Measurements from ENCODE around the gene SLC22A7. TPM values are rescaled to one million over a fixed set of nuclear protein-coding genes. Genes with fewer than 3 reads are reported as not detected.
"Not testable (repeated sequence)": the region's sequence is repeated elsewhere in the genome, so short reads cannot be mapped to it uniquely, and the experiment has no call there.

Gene SLC22A7
- total and polyA plus RNA-seq, 4 experiments from 2014 or later = not detected

DNA sequence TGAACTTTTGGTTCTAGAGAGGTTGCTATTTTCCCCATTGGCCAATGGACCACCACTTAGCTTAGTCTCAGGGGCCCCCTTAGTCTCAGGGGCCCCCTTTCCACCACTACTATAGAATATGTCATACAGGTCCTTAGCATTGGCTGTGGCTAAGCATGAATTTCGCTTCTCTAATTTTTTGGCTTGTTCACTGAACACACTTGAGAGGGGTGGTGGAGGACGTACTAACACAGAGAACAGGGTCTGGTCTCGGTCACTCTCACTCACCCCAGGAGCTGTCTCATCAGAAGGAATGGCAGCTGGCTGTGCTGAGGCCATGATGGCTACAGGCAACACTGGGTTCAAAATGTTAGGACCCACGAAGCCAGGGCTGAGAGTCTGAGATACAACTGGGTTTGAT, 41.1 kb downstream of the SLC22A7 start:
- H3K4me3 Mint-ChIP-seq = no peak overlapping the region
- no peaks in the 10 kb centered on the region for H3K9me3 Mint-ChIP-seq
- intact Hi-C loops (cut with micrococcal nuclease) = no loop called here
- H3K27ac ChIP-seq (ENCODE audit: low read depth, low read length) = no peak overlapping the region
- no peaks in the 10 kb centered on the region for H3K27me3 ChIP-seq (ENCODE audit: insufficient read depth, low read length)
- H3K4me1 Mint-ChIP-seq = peaks cover 4 to 15% (median 5%) of the 10 kb centered on the region in 4 donors
- no peak for DNase-seq
- H3K4me1 ChIP-seq (ENCODE audit: insufficient read depth, low read length) = no peaks in the 10 kb centered on the region
- H3K27me3 Mint-ChIP-seq = no peaks in the 10 kb centered on the region
- peaks cover 56 to 73% of the 10 kb centered on the region in 2 donors for H3K36me3 Mint-ChIP-seq
- CTCF ChIA-PET (ENCODE audit: partially characterized antibody) = interaction anchor here (1.1 to 1.6 kb wide), 2 partner anchors 30 to 110 kb away, joined by 3 to 9 read pairs; partner anchors contain the start of genes CRIP3 and DNPH1
- H3K36me3 ChIP-seq (ENCODE audit: insufficient read depth, low read length) = peaks cover 40% of the 10 kb centered on the region
- POLR2A ChIA-PET (ENCODE audit: partially characterized antibody) = interaction anchor here (2.3 kb wide), 1 partner anchor 30 kb away, joined by 9 read pairs; the partner anchor contains the start of gene ZNF318
- no peak overlapping the region for H3K4me3 ChIP-seq (ENCODE audit: low read length in 2 of 2)
- no peaks in the 10 kb centered on the region for H3K9me3 ChIP-seq (ENCODE audit: control insufficient read depth in 1 of 2, low read length in 2 of 2)
- H3K27ac Mint-ChIP-seq = peak overlapping the region in 1 of 7 donors; percentile 47

DNA sequence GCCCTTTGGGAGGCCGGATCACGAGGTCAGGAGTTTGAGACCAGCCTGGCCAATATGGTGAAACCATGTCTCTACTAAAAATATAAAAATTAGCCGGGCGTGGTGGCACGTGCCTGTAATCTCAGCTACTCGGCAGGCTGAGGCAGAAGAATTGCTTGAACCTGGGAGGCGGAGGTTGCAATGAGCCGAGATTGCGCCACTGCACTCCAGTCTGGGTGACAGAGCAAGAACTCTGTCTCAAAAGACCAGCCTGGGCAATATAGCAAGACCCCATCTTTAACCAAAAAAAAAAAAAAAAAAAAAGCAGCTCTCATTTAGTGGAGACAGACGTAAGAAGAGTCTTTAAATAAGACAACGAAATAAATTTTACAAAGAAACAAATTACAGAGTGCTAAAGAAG, 48.2 kb downstream of the SLC22A7 start:
- peaks cover 52% of the 10 kb centered on the region for H3K36me3 ChIP-seq (ENCODE audit: insufficient read depth, low read length)
- H3K27ac Mint-ChIP-seq; H3K9me3 Mint-ChIP-seq; H3K27me3 ChIP-seq (ENCODE audit: insufficient read depth, low read length); H3K27me3 Mint-ChIP-seq; H3K9me3 ChIP-seq (ENCODE audit: control insufficient read depth in 1 of 2, low read length in 2 of 2); H3K4me3 ChIP-seq (ENCODE audit: low read length in 2 of 2); H3K4me1 Mint-ChIP-seq; H3K4me3 Mint-ChIP-seq; intact Hi-C loops (cut with micrococcal nuclease); DNase-seq; H3K4me1 ChIP-seq (ENCODE audit: insufficient read depth, low read length); H3K27ac ChIP-seq (ENCODE audit: low read depth, low read length): not testable (repeated sequence)
- peaks cover 37 to 51% of the 10 kb centered on the region in 2 donors for H3K36me3 Mint-ChIP-seq
- ChIA-PET POLR2A (ENCODE audit: partially characterized antibody) (interaction anchor here (0.5 kb wide), 1 partner anchor 436 kb away, joined by 3 read pairs; no protein-coding TSS in a partner anchor), CTCF (ENCODE audit: partially characterized antibody) (interaction anchor here (1.7 kb wide), 1 partner anchor 52 kb away, joined by 3 read pairs; no protein-coding TSS in a partner anchor)

DNA sequence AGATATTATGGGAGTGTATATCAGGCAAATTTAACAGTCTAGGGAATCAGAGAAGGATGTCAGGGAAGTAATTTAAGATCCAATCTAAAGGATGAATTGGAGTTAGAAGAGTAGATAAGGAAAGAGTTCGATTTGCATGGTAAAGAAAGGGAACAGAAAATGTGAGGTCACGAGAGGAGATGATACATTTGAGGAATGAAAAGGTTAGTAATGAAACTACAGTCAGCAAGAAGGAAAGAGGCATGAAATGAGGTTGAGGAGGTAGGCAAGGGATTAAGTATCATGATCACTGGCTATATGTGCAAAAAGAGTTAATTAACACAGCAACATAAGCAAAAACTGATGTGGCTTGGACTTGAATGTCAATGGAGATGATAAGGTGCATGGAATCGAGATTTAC, 49.0 kb downstream of the SLC22A7 start:
- H3K27ac ChIP-seq (ENCODE audit: low read depth, low read length) = no peak overlapping the region
- H3K9me3 Mint-ChIP-seq = no peaks in the 10 kb centered on the region
- H3K4me3 ChIP-seq (ENCODE audit: low read length in 2 of 2) = no peak overlapping the region
- H3K4me1 Mint-ChIP-seq = peaks cover 0 to 4% (median 3%) of the 10 kb centered on the region in 4 donors
- POLR2A ChIA-PET (ENCODE audit: partially characterized antibody) = no interaction called here
- no peaks in the 10 kb centered on the region for H3K9me3 ChIP-seq (ENCODE audit: control insufficient read depth in 1 of 2, low read length in 2 of 2)
- peaks cover 45% of the 10 kb centered on the region for H3K36me3 ChIP-seq (ENCODE audit: insufficient read depth, low read length)
- intact Hi-C loops (cut with micrococcal nuclease) = no loop called here
- no peaks in the 10 kb centered on the region for H3K27me3 Mint-ChIP-seq
- no peak overlapping the region for H3K4me3 Mint-ChIP-seq
- H3K27ac Mint-ChIP-seq = no peak overlapping the region
- H3K36me3 Mint-ChIP-seq = peaks cover 40 to 47% of the 10 kb centered on the region in 2 donors
- no peaks in the 10 kb centered on the region for H3K4me1 ChIP-seq (ENCODE audit: insufficient read depth, low read length)
- no peak for DNase-seq
- H3K27me3 ChIP-seq (ENCODE audit: insufficient read depth, low read length) = no peaks in the 10 kb centered on the region
- CTCF ChIA-PET (ENCODE audit: partially characterized antibody) = no interaction called here

DNA sequence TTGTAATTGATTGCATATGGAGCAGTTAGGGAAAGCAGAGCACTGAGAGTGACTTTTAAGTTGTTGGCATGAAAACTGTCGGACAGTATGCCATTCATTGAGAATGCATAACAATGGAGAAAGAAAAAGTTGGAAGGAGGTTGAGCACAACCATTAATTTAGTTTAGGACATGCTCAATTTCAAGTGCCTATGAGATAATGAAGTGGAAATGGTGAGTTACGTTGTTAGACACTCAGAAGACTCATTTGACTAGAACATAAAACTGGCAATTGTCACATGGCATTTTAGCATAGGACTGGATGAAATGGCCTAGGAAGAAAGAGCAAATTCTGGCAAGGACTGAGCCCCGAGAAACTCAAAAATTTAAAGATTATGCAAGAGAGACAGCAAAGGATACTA, 49.4 kb downstream of the SLC22A7 start:
- H3K4me3 ChIP-seq (ENCODE audit: low read length in 2 of 2) = no peak overlapping the region
- H3K9me3 ChIP-seq (ENCODE audit: control insufficient read depth in 1 of 2, low read length in 2 of 2) = no peaks in the 10 kb centered on the region
- H3K27me3 Mint-ChIP-seq = no peaks in the 10 kb centered on the region
- H3K9me3 Mint-ChIP-seq = no peaks in the 10 kb centered on the region
- CTCF ChIA-PET (ENCODE audit: partially characterized antibody) = no interaction called here
- no peaks in the 10 kb centered on the region for H3K4me1 ChIP-seq (ENCODE audit: insufficient read depth, low read length)
- H3K27ac ChIP-seq (ENCODE audit: low read depth, low read length) = no peak overlapping the region
- no peak for DNase-seq
- peaks cover 0 to 7% (median 4%) of the 10 kb centered on the region in 4 donors for H3K4me1 Mint-ChIP-seq
- intact Hi-C loops (cut with micrococcal nuclease) = no loop called here
- H3K36me3 Mint-ChIP-seq = peaks cover 40 to 47% of the 10 kb centered on the region in 2 donors
- H3K36me3 ChIP-seq (ENCODE audit: insufficient read depth, low read length) = peaks cover 40% of the 10 kb centered on the region
- no peak overlapping the region for H3K4me3 Mint-ChIP-seq
- POLR2A ChIA-PET (ENCODE audit: partially characterized antibody) = no interaction called here
- H3K27ac Mint-ChIP-seq = no peak overlapping the region
- no peaks in the 10 kb centered on the region for H3K27me3 ChIP-seq (ENCODE audit: insufficient read depth, low read length)

DNA sequence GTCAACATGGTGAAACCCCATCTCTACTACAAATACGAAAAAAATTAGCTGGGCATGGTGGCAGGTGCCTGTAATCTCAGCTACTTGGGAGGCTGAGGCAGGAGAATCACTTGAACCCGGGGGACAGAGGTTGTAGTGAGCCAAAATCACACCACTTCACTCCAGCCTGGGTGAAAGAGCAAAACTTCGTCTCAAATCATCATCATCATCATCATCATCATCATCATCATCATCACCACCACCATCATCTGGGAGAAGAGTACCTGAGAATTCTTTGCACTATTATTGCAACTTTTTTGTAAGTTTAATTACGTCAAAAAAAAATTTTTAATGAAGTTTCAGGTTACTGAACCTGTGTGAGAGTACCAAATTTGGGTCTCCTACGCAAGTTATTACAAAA, 53.9 kb downstream of the SLC22A7 start:
- H3K4me3 Mint-ChIP-seq; H3K4me3 ChIP-seq (ENCODE audit: low read length in 2 of 2); H3K9me3 Mint-ChIP-seq; H3K27ac Mint-ChIP-seq; CTCF ChIA-PET (ENCODE audit: partially characterized antibody); H3K27me3 ChIP-seq (ENCODE audit: insufficient read depth, low read length); H3K27ac ChIP-seq (ENCODE audit: low read depth, low read length); DNase-seq; intact Hi-C loops (cut with micrococcal nuclease); H3K4me1 Mint-ChIP-seq; H3K27me3 Mint-ChIP-seq; H3K9me3 ChIP-seq (ENCODE audit: control insufficient read depth in 1 of 2, low read length in 2 of 2); H3K4me1 ChIP-seq (ENCODE audit: insufficient read depth, low read length): not testable (repeated sequence)
- peaks cover 46 to 52% of the 10 kb centered on the region in 2 donors for H3K36me3 Mint-ChIP-seq
- POLR2A ChIA-PET (ENCODE audit: partially characterized antibody) = interaction anchor here (0.6 kb wide), 1 partner anchor 218 kb away, joined by 3 read pairs; no protein-coding TSS in a partner anchor
- peaks cover 48% of the 10 kb centered on the region for H3K36me3 ChIP-seq (ENCODE audit: insufficient read depth, low read length)

Other genes with a start within 250 kb of the SLC22A7 start
- gene CUL7, start 244.4 kb upstream of the SLC22A7 start, total RNA-seq = 10 to 100 TPM; 13.7 to 13.9 TPM
- 1 to 10 TPM; 2.1 to 3.8 TPM for gene CUL7, start 244.4 kb upstream of the SLC22A7 start, polyA plus RNA-seq
- gene MRPL2, start 238.8 kb upstream of the SLC22A7 start, total RNA-seq = 10 to 100 TPM; 55.3 to 56.5 TPM
- gene MRPL2, start 238.8 kb upstream of the SLC22A7 start, polyA plus RNA-seq = 10 to 100 TPM; 37.9 to 51.6 TPM
- gene KLC4, start 238.6 kb upstream of the SLC22A7 start, total RNA-seq = 10 to 100 TPM; 51.6 to 57.0 TPM
- gene KLC4, start 238.6 kb upstream of the SLC22A7 start, polyA plus RNA-seq = 10 to 100 TPM in 1 of 2 donors, 1 to 10 TPM in 1; 9.7 to 11.5 TPM
- under 1 TPM; 0.26 to 0.42 TPM for gene PTK7, start 221.9 kb upstream of the SLC22A7 start, total RNA-seq
- gene PTK7, start 221.9 kb upstream of the SLC22A7 start, polyA plus RNA-seq = under 1 TPM in 1 of 2 donors, not detected in 1; 0.08 TPM
- 10 to 100 TPM; 23.7 to 25.0 TPM for gene SRF, start 127.0 kb upstream of the SLC22A7 start, total RNA-seq
- gene SRF, start 127.0 kb upstream of the SLC22A7 start, polyA plus RNA-seq = 1 to 10 TPM; 2.3 to 7.5 TPM
- 10 to 100 TPM; 93.8 to 95.2 TPM for gene CUL9, start 116.1 kb upstream of the SLC22A7 start, total RNA-seq
- gene CUL9, start 116.1 kb upstream of the SLC22A7 start, polyA plus RNA-seq = 10 to 100 TPM in 1 of 2 donors, 1 to 10 TPM in 1; 8.3 to 16.0 TPM
- 10 to 100 TPM; 32.8 to 34.8 TPM for gene DNPH1, start 68.8 kb upstream of the SLC22A7 start, total RNA-seq
- 100 to 1,000 TPM in 1 of 2 donors, 10 to 100 TPM in 1; 93.5 to 159 TPM for gene DNPH1, start 68.8 kb upstream of the SLC22A7 start, polyA plus RNA-seq
- under 1 TPM in 1 of 2 experiments, not detected in 1; 0.06 TPM for gene TTBK1, start 54.8 kb upstream of the SLC22A7 start, total RNA-seq
- not detected for gene TTBK1, start 54.8 kb upstream of the SLC22A7 start, polyA plus RNA-seq
- gene CRIP3, start 10.6 kb downstream of the SLC22A7 start, total RNA-seq = 1 to 10 TPM; 1.9 to 3.0 TPM
- gene CRIP3, start 10.6 kb downstream of the SLC22A7 start, polyA plus RNA-seq = not detected
- gene ZNF318, start 71.4 kb downstream of the SLC22A7 start, total RNA-seq = 10 to 100 TPM; 30.6 to 32.2 TPM
- 1 to 10 TPM; 1.3 to 6.9 TPM for gene ZNF318, start 71.4 kb downstream of the SLC22A7 start, polyA plus RNA-seq
- gene ABCC10, start 129.3 kb downstream of the SLC22A7 start, total RNA-seq = 10 to 100 TPM; 69.9 to 80.0 TPM
- gene ABCC10, start 129.3 kb downstream of the SLC22A7 start, polyA plus RNA-seq = 10 to 100 TPM; 11.4 to 25.0 TPM
- under 1 TPM; 0.33 to 0.49 TPM for gene DLK2, start 157.3 kb downstream of the SLC22A7 start, total RNA-seq
- gene DLK2, start 157.3 kb downstream of the SLC22A7 start, polyA plus RNA-seq = 1 to 10 TPM; 1.2 to 1.4 TPM
- 10 to 100 TPM; 52.0 to 54.4 TPM for gene TJAP1, start 179.3 kb downstream of the SLC22A7 start, total RNA-seq
- gene TJAP1, start 179.3 kb downstream of the SLC22A7 start, polyA plus RNA-seq = 10 to 100 TPM in 1 of 2 donors, 1 to 10 TPM in 1; 7.3 to 12.1 TPM
- gene LRRC73, start 212.1 kb downstream of the SLC22A7 start, total RNA-seq = under 1 TPM; 0.55 to 0.67 TPM
- gene LRRC73, start 212.1 kb downstream of the SLC22A7 start, polyA plus RNA-seq = not detected
- 10 to 100 TPM; 74.8 to 82.9 TPM for gene YIPF3, start 218.7 kb downstream of the SLC22A7 start, total RNA-seq
- 10 to 100 TPM; 82.2 to 94.7 TPM for gene YIPF3, start 218.7 kb downstream of the SLC22A7 start, polyA plus RNA-seq
- gene POLR1C, start 218.8 kb downstream of the SLC22A7 start, total RNA-seq = 10 to 100 TPM; 42.5 to 47.7 TPM
- gene POLR1C, start 218.8 kb downstream of the SLC22A7 start, polyA plus RNA-seq = 10 to 100 TPM; 14.4 to 21.9 TPM